Heart left ventricle (tissue), 13 donors: ENCODE data around the gene C2CD4D.

Experiments
- CTCF ChIP-seq, 12 donors: fragments of 200-600 bp; sonication (generic) in 4 of 12; IDR thresholded peaks; one replicate each; pipeline versions ENCODE4 v1.5.0 to v1.8.0; 2018 to 2022; ENCODE audit warnings: antibody characterized with exemption in 12 of 12, mild to moderate bottlenecking in 5 of 12
- POLR2A ChIP-seq, 2 donors: fragments of 450-650 bp; IDR thresholded peaks; one replicate each; pipeline ENCODE4 v1.6.1; 2017; ENCODE audit warnings: antibody characterized with exemption in 2 of 2, mild to moderate bottlenecking in 2 of 2, moderate library complexity in 2 of 2
- donor health status: ischemic (EF 13 %, LVEDD 7.1; RV severe dilation, severe dysfunction).
- donor health status: DM: no; HTN: yes; CAD: no.
- donor health status: DM: no; HTN: no; CAD: no.
- donor health status: ischemic (EF 25% LVEDD 6.9; RV normal size, moderate dysfunction).
- donor health status: ischemic (EF 25% LVEDD 5.7; RV mildly dilated, moderate dysfunction).
- donor health status: ischemic (EF 35%, LVEDD 5.7; RV mildly dilated, moderate dysfunction).
- donor health status: nonischemic (EF 11% LVEDD 7.7; RV severe dilation, severe dysfunction).
- donor health status: DM: yes; HTN: yes; CAD: no.
- donor health status: PGD.
- donor health status: ischemic (EF 29% LVEDD 5.4; RV normal size, mild dysfunction).
- donor health status: nonischemic (EF 23%, LVEDD 6.1; RV moderate dilation, normal function).

- TF ChIP-seq CTCF (IDR thresholded peaks at IDR 0.05) (no peak), POLR2A (IDR thresholded peaks at IDR 0.05) (no peak)
Observed at GRCh38 chr1:151867321-151867720, 27.7 kb upstream of the C2CD4D start.
